ENCODE measurements around the gene CRTC1.

DNA sequence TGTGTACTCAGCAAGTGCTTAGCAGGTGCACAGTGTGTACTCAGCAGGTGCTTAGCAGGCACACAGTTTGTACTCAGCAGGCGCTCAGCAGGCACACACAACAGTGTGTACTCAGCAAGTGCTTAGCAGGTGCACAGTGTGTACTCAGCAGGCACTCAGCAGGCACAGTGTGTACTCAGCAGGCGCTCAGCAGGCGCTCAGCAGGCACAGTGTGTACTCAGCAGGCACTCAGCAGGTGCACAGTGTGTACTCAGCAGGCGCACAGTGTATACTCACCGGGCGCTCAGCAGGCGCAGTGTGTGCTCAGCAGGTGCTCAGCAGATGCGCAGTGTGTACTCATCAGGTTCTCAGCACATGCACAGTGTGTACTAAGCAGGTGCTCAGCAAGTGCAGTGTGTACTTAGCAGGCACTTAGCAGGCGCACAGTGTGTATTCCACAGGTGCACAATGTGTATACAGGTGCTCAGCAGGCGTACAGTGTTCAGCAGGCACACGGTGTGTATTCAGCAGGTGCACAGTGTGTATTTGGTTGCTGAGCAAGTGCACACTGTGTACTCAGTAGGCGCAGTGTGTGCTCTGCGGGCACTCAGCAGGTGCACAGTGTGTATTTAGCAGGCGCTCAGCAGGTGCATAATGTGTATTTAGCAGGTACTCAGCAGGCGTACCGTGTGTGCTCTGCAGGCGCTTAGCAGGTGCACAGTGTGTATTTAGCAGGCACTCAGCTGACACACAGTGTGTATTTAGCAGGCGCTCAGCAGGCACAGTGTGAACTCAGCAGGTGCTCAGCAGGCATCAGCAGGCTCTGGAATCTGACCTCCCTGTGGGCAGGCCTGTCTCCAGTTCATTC, 15.1 kb downstream of the CRTC1 start:
- TF ChIP-seq ZFP3 (CRISPR knock-in tag; IDR thresholded peaks at IDR 0.05) (no peak), ARNTL (CRISPR knock-in tag; IDR thresholded peaks at IDR 0.05; ENCODE audit: borderline replicate concordance, low read depth) (no peak), RARB (CRISPR knock-in tag; IDR thresholded peaks at IDR 0.05) (no peak), CSDC2 (CRISPR knock-in tag; IDR thresholded peaks at IDR 0.05) (no peak), ZNF70 (CRISPR knock-in tag; IDR thresholded peaks at IDR 0.05) (no peak)
- TF ChIP-seq, protein P1, sequence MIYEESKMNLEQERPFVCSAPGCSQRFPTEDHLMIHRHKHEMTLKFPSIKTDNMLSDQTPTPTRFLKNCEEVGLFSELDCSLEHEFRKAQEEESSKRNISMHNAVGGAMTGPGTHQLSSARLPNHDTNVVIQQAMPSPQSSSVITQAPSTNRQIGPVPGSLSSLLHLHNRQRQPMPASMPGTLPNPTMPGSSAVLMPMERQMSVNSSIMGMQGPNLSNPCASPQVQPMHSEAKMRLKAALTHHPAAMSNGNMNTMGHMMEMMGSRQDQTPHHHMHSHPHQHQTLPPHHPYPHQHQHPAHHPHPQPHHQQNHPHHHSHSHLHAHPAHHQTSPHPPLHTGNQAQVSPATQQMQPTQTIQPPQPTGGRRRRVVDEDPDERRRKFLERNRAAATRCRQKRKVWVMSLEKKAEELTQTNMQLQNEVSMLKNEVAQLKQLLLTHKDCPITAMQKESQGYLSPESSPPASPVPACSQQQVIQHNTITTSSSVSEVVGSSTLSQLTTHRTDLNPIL (CRISPR knock-in tag; IDR thresholded peaks at IDR 0.05; ENCODE audit: low read depth) = no peak
- TF ChIP-seq, protein P2, sequence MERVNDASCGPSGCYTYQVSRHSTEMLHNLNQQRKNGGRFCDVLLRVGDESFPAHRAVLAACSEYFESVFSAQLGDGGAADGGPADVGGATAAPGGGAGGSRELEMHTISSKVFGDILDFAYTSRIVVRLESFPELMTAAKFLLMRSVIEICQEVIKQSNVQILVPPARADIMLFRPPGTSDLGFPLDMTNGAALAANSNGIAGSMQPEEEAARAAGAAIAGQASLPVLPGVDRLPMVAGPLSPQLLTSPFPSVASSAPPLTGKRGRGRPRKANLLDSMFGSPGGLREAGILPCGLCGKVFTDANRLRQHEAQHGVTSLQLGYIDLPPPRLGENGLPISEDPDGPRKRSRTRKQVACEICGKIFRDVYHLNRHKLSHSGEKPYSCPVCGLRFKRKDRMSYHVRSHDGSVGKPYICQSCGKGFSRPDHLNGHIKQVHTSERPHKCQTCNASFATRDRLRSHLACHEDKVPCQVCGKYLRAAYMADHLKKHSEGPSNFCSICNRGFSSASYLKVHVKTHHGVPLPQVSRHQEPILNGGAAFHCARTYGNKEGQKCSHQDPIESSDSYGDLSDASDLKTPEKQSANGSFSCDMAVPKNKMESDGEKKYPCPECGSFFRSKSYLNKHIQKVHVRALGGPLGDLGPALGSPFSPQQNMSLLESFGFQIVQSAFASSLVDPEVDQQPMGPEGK (CRISPR knock-in tag; IDR thresholded peaks at IDR 0.05; ENCODE audit: borderline replicate concordance) = no peak

Data from SK-N-SH treated with all-trans-retinoic acid at 6 μM for 48 hours (cell line).